ENCODE data around the gene TNKS2.
"Not testable (repeated sequence)": the region's sequence is repeated elsewhere in the genome, so short reads cannot be mapped to it uniquely, and the experiment has no call there.

The TNKS2 gene

DNA sequence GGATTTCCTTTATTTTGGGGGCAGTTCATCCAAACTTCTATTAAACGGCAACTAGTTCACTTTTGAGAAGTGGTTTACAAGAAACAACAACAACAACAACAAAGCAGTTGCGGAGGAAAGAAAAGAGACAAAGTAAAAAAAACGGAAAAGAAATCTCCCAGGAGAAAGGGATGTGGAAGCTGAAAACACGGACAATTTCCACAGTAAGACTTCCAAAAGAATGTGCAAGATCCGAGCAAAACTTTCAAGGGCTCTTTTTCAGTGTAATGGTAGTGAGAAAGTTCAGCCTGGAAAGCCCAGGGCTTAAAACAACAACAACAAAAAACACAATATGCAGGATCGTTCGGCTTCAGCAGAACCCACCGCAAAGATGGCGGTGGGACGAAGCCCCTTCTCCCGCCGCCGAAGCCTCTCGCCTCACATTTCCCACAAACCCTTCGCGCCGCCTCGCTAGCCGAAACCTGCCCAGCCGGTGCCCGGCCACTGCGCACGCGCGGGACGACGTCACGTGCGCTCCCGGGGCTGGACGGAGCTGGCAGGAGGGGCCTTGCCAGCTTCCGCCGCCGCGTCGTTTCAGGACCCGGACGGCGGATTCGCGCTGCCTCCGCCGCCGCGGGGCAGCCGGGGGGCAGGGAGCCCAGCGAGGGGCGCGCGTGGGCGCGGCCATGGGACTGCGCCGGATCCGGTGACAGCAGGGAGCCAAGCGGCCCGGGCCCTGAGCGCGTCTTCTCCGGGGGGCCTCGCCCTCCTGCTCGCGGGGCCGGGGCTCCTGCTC, at the start of gene TNKS2:
TNKS2 (plus strand) TSS at position 553 of the 775 bp plus-strand sequence. CDS start 265 bp downstream, outside the sequence.
- DNase-seq (ENCODE audit: low read depth): peak; percentile 81

DNA sequence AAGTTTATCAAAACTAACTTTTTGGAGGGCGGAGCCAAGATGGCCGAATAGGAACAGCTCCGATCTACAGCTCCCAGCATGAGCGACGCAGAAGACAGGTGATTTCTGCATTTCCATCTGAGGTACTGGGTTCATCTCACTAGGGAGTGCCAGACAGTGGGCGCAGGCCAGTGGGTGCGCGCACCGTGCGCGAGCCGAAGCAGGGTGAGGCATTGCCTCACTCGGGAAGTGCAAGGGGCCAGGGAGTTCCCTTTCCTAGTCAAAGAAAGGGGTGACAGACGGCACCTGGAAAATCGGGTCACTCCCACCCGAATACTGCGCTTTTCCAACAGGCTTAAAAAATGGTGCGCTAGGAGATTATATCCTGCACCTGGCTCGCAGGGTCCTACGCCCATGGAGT, 48.6 kb upstream of the TNKS2 start:
- not testable (repeated sequence) for DNase-seq (ENCODE audit: low read depth)

DNA sequence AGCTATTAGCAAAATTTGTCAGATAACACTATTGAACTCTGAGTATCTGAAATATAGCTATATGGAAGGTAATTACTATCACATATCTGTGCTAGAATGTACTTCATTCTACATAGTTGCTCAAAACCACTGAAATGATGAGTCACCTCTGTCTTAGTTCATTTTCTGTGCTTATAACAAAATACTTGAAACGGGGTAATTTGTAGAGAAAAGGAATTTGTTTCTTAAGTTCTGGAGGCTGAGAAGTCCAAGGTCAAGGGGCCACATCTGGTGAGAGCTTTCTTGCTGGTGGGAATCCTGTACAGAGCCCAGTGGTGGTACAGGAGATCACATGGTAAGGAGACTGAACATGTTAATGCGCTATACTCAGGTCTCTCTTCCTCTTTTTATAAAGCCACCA, 41.9 kb upstream of the TNKS2 start:
- DNase-seq (ENCODE audit: low read depth): no peak

DNA sequence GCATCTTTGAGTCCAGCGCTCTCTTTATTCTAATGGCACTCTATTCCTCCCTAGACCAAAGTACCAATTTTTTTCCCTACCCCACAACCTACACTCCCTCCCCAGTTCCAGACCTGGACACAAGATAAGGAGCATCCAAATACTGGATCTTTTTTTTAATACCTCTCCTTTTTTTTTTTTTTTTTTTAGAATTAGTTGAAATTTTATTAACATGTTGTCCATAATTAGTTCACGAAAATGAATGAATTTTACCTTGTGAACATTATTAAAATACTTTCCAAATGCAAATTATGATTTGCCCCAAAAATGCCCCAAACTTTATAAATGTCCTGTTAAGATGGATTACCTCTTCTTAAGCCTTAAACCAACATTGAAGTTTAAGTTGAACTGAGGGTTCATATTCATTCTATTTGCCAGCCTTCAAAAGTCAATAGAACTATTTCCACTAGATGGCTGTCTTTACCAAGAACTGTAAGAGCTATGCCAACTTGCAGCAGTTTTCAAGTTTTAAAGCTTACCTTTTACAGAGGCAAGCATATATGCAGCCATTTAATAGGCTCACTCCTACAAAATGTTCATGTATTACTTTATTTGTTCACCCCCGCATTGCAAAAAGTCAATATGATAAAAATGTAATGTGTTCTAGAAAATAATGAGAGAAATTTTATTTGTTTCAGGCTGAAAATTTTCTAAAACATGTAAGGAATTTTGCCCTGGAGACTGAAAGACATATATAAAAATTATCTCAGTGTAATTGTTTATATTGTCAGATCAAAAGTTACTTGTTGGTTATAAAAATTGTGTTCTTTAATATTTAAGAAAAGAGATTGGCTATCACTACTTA, 39.7 kb upstream of the TNKS2 start:
- no peak for DNase-seq (ENCODE audit: low read depth)

DNA sequence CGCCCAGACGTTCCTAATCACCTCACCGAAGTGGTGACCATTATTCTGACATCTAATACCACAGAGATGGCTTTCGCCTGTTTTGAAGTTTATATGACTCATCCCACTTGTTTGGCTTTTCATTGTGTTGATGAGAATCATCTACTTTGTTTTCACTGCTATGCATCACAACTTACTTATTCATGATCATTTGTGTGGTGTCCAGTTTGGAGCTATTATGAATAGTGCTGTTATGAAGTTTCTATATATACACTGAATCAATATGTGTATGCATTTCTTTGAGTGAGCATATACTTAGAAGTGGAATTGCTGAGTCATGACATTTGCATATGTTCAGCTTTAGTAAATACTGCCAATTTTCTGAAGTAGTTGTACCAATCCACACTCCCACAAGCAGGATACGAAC, 38.6 kb upstream of the TNKS2 start:
- DNase-seq (ENCODE audit: low read depth): no peak

DNA sequence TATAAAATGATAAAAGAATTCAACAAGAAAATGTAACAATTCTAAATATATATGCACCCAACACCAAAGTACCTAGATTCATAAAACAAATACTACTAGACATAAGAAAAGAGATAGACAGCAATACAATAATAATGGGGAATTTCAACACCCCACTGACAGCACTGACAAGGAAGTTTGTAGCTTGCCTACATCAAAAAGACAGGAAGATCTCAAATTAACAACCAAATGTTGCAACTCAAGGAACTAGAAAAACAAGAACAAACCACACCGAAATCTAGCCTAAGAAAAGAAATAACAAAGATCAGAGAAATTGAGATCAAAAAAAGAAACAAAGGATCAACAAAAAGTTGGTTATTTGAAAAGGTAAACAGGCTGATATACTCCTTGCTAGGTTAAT, 36.5 kb upstream of the TNKS2 start:
- no peak for DNase-seq (ENCODE audit: low read depth)

DNA sequence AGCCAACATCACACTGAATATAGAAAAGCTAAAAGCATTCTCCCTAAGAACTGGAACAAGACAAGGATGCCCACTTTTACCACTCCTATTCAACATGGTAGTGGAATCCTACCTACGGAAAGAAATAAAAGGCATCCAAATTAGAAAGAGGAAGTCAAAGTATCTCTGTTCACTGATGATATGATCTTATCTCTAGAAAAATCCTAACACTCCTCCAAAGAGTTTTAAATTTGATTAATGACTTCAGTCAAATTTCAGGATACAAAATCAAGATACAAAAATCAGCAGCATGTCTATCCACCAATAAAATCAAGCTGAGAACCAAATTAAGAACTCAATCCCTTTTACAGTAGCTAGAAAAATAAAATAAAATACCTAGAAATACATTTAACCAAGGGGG, 35.3 kb upstream of the TNKS2 start:
- no peak for DNase-seq (ENCODE audit: low read depth)

DNA sequence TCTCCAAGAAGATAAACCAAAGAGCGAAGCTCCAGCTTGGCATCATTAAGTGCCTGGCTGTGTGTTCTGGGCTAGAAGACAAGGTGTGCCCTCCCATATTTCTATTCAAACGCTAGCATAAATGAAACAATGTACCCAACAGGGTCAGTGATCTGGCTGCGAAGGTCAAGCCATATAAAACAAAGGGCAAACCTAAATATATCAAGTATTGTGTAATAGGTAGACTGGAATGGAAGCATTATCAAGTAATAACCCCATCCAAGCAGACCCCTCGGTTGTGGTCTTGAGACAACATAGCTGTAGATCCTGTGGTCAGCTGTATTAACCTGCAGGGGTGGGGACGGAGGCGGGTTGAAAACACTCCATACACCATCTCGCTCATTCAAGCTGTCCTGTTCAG, 31.6 kb upstream of the TNKS2 start:
- DNase-seq (ENCODE audit: low read depth): no peak

DNA sequence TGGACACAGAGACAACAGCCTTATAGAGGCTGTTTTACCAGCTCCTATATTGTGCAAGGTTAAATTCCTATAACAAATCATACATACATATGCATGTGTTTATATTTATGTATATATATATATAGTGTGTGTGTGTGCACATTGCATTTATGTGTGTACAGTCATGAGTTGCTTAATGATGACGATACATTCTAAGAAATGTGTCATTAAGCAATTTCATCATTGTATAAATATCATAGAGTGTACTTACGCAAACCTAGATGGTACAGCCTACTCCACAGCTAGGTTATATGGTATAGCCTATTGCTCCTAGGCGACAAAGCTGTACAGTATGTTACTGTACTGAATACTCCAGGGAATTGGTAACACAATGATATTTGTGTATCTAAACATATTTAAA, 30.1 kb upstream of the TNKS2 start:
- DNase-seq (ENCODE audit: low read depth): no peak

DNA sequence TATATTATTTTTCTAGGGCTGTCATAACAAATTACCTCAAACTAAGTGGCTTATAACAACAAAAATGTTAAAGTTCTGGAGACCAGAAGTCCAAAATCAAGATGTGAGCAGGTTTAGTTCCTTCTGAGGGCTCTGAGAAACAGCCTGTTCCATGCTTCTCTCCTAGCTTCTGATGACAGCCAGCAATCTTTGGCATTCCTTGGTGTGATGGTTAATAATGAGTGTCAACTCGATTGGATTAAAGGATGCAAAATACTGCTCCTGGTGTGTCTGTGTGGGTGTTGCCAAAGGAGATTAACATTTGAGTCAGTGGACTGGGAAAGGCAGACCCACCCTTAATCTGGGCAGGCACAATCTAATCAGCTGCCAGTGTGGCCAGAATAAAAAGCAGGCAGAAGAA, 26.3 kb upstream of the TNKS2 start:
- DNase-seq (ENCODE audit: low read depth): no peak

DNA sequence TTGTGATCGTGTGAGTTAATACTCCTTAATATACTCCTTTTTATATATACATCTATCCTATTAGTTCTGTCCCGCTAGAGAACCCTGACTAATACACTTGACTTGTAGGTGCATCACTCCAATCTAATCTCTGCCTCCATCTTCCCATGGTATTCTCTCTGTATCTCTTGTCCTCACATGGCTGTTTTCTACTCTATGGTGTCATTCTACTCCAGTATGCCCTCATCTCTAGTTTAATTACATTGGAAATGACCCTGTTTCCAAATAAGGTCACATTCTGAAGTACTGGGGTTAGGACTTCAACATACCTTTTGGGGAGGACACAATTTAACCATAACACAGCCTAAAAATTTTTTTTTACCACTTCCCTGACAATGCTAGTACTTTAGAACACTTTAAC, 25.8 kb upstream of the TNKS2 start:
- DNase-seq (ENCODE audit: low read depth): no peak

DNA sequence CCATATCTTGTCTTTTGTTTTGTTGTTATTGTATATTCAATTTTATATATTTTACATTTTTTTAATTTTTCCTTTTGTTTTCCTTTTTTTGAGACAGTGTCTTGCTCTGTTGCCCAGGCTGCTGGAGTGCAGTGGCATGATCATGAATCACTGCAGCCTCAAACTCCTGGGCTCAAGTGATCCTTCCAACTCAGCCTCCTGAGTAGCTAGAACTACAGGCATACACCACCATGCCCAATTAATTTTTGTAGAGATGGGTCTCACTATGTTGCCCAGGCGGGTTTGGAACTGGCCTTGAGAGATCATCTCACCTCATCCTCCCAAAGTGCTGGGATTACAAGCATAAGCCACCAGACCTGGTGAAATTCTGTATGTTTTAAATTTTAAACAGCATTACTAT, 25.4 kb upstream of the TNKS2 start:
- no peak for DNase-seq (ENCODE audit: low read depth)

DNA sequence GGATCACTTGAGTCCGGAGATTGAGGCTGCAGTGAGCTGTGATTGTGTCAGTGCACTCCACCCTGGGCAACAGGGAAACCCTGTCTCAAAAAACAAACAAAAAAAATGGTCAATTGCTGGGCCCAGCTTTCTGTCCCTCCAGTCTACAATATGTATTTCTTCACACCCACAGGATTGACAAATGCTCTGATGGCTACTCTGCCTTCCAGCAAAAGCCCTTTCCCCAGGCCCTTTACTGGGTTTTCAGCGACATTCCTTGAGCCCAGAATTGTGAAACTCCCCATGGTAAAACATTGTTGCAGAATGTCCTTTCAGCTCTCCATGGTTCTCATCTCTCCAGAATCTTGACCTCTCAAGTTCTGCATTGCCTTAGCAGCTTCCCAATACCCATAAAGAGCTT, 23.7 kb upstream of the TNKS2 start:
- no peak for DNase-seq (ENCODE audit: low read depth)

DNA sequence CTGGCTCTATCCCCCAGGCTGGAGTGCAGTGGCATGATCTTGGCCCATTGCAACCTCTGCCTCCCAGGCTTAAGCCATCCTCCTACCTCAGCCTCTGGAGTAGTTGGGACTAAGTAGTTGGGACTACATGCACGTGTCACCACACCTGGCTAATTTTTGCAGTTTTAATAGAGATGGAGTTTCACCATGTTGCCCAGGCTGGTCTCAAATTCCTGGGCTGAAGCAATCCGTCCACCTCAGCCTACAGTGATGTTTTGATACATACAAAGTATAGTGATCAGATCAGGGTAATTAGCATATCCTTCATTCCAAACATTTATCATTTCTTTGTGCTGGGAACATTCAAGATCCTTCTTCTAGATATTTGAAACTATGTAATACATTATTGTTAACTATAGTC, 22.5 kb upstream of the TNKS2 start:
- no peak for DNase-seq (ENCODE audit: low read depth)

DNA sequence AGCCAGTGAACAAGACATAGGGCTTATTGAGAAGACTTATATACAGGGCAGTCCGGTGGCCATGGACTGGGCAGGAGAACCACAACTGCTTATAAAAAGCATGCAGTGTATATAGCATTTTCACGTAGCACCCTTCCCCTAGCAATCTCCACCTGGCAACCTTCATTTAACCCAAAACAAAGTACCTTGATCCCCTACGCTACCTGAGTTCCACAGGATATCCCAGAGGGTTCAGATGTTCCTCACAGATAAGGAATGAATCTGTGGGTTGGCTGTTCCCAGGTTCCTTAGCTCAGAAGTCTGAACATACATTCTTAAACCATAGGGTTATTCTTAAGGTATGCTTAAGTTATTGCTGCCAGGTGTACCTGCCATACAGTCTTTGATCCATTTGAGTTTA, 22.0 kb upstream of the TNKS2 start:
- no peak for DNase-seq (ENCODE audit: low read depth)

DNA sequence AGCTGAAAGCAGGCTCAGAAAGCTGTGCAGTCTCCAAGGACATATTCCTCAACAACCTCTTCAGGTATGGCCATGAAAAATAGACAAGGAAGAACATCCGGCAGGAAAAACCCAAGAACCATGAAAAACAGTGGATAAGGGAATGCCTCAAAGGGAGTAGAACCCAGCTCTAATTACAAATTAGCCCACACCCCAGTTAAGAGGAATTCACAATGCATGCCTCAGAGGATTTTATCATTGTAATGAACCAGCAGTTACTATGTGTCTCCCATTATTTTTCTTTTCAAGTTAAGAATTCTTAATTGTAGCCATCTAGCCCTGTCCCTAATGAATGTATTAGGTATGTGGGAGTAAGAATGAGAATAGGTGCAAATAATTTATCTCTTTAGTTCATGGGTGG, 19.7 kb upstream of the TNKS2 start:
- no peak for DNase-seq (ENCODE audit: low read depth)

DNA sequence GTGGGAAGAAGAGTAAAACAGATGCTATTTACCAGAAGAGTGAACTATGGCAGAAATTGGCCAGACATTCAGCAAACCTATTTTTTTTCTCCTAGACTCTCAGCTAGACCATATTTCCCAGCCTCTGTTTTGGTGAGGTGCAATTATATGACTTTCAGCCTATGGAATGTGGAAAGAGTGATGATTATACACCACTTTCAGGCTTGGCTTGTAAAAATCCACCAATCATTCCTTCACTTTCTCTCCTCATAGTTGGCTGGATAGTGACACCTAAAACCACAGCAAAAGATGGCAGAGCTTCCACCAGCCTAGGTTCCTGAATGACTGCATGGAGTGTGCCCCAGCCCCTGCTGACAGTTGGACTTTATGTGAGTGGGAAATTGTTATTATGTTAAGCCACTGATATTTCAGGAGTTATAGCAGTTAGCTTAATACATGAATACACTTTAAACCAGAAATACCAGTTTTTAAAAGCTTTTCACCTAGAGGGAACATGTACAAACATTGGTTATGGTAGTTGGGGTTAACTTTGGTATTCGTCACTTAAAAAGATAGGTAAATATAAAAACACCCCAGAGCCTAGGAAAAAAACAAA, 19.1 kb upstream of the TNKS2 start:
- DNase-seq (ENCODE audit: low read depth): no peak

DNA sequence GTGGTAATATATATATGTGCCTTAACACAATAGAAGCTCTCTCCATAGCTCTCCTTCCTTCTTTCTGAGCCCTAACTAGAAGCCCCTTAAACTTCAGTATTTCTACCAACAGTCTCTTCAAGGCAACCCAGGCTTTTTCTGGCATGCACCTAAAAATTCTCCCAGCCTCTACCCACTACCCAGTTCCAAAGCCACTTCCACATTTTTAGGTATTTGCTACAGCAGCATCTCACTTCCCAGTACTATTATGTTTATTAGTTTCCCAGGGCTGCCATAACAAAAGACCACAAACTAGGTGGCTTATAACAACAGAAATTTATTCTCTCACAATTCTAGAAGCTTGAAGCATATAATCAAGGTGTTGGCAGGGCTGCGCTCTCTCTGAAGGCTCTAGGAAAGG, 15.7 kb upstream of the TNKS2 start:
- no peak for DNase-seq (ENCODE audit: low read depth)

DNA sequence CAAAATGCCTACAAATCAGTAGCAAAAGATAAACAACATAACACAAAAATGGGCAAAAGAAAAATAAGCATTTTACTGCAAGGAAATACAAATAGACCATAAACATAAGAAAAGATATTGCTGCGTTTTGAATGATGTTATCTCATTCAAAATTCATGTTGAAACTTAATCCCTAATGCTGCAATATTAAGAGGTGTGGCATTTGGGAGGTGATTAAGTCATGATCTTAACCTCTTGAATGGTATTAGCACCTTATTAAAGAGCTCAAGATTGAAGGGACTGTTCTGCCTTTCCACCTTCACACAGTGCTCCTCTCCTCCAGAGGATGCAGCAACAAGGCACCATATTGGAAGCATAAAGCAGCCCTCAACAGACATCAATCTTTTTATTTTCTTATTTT, 12.4 kb upstream of the TNKS2 start:
- DNase-seq (ENCODE audit: low read depth): no peak

DNA sequence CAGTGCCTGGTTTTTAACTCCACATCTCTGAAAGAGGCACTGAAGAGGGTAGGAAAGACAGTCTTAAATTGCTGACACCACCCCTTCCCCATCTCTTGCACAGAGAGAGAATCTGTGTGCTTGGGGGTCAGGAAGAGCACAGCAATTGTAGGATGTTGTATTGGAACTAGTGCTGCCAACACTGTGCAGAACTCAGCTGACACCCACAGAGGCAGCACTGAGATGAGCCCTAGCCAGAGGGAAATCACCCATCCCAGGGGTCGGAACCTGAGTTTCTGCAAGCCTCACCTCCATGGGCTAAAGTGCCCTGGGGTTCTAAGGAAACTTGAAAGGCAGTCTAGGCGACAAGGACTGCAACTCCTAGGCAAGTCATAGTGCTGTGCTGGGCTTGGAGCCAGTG, 11.0 kb upstream of the TNKS2 start:
- no peak for DNase-seq (ENCODE audit: low read depth)

DNA sequence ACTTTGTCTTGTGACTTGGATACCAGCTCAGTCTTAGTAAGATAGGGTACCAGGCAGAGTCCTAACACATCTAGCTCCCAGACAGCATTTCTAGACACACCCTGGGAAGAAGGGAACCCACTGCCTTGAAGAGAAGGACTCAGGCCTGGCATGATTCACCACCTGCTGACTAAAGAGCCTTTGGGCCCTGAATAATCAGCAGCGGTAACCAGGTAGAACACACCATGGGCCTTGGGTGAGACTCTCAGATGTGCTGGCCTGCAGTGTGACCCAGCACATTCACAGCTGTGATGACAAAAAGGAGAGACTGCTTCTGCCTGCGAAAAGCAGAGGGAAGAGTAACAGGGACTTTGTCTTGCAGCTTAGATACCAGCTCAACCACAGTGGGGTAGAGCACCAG, 10.4 kb upstream of the TNKS2 start:
- no peak for DNase-seq (ENCODE audit: low read depth)

DNA sequence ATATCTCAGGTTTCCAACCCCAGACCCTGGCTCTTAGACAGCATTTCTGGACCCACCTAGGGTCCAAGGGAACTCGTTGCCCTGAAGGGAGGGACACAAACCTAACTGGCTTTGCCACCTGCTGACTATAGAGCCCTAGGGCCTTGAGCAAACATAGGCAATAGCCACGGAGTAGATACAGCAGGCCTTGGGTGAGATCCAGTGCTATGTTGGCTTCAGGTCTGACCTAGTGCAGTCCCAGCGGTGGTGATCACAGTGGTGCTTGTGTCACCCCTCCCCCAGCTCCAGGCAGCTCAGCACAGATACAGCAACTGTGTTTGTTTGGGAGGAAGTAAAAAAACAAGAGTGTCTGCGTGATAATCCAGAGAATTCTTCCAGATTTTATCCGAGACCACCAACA, 9.7 kb upstream of the TNKS2 start:
- DNase-seq (ENCODE audit: low read depth): no peak

All from stimulated activated CD8-positive, alpha-beta memory T cell treated with anti-CD3 and anti-CD28 coated beads, Interleukin-15, amount 100 ng/mL, for 1 hour (primary cell).